ENCODE results near the gene PPFIBP2.

Gene PPFIBP2

GRCh38 chr11:7555052-7555699, 41.4 kb downstream of the PPFIBP2 start:
- CTCF ChIA-PET: interaction anchor here (0.6 to 1.2 kb wide), 4 partner anchors 16 to 127 kb away, joined by 3 to 6 read pairs (median 3); no protein-coding TSS in a partner anchor
- Histone ChIP-seq H3K27ac (ENCODE audit: extremely low read depth, low read depth, low read length) (no peak overlapping the region), H3K4me1 (ENCODE audit: control insufficient read depth, insufficient read depth, low read length) (no peaks in the 10 kb centered on the region), H3K9me3 (ENCODE audit: control insufficient read depth, insufficient read depth, low read depth, low read length) (no peaks in the 10 kb centered on the region), H3K4me3 (ENCODE audit: low read depth, low read length) (no peak overlapping the region), H3K36me3 (ENCODE audit: control insufficient read depth in 2 of 2, insufficient read depth in 1 of 2, low read length in 2 of 2) (no peaks in the 10 kb centered on the region)
- TF ChIP-seq ZNF791 (tag by site-specific recombination; IDR thresholded peaks at IDR 0.05) (no peak), ZBTB7A (tag by site-specific recombination; IDR thresholded peaks at IDR 0.05; ENCODE audit: low read depth) (no peak), ZNF600 (tag by site-specific recombination; IDR thresholded peaks at IDR 0.05) (no peak)
- POLR2A ChIA-PET: no interaction called here

GRCh38 chr11:7558046-7558445, 44.2 kb downstream of the PPFIBP2 start:
- TF ChIP-seq ZNF221 (tag by site-specific recombination; IDR thresholded peaks at IDR 0.05; ENCODE audit: borderline replicate concordance) (no peak), RBAK (tag by site-specific recombination; IDR thresholded peaks at IDR 0.05) (no peak), ZNF341 (tag by site-specific recombination; IDR thresholded peaks at IDR 0.05; ENCODE audit: low read depth) (no peak), ZNF266 (tag by site-specific recombination; IDR thresholded peaks at IDR 0.05; ENCODE audit: low read depth) (no peak)
- H3K4me3 ChIP-seq (ENCODE audit: low read depth, low read length): no peak overlapping the region
- H3K27ac ChIP-seq (ENCODE audit: extremely low read depth, low read depth, low read length): no peak overlapping the region
- H3K9me3 ChIP-seq (ENCODE audit: control insufficient read depth, insufficient read depth, low read depth, low read length): no peaks in the 10 kb centered on the region
- ChIA-PET CTCF (interaction anchor here (0.6 to 1.7 kb wide), 3 partner anchors 11 to 176 kb away, joined by 3 to 4 read pairs (median 3); no protein-coding TSS in a partner anchor), POLR2A (no interaction called here)
- H3K36me3 ChIP-seq (ENCODE audit: control insufficient read depth in 2 of 2, insufficient read depth in 1 of 2, low read length in 2 of 2): no peaks in the 10 kb centered on the region
- no peaks in the 10 kb centered on the region for H3K4me1 ChIP-seq (ENCODE audit: control insufficient read depth, insufficient read depth, low read length)

GRCh38 chr11:7559398-7560283, 45.8 kb downstream of the PPFIBP2 start:
- Histone ChIP-seq H3K36me3 (ENCODE audit: control insufficient read depth in 2 of 2, insufficient read depth in 1 of 2, low read length in 2 of 2) (no peaks in the 10 kb centered on the region), H3K4me1 (ENCODE audit: control insufficient read depth, insufficient read depth, low read length) (no peaks in the 10 kb centered on the region), H3K9me3 (ENCODE audit: control insufficient read depth, insufficient read depth, low read depth, low read length) (no peaks in the 10 kb centered on the region), H3K4me3 (ENCODE audit: low read depth, low read length) (no peak overlapping the region), H3K27ac (ENCODE audit: extremely low read depth, low read depth, low read length) (no peak overlapping the region)
- TF ChIP-seq GLIS1 (tag by site-specific recombination; IDR thresholded peaks at IDR 0.05): peak; percentile 80
- no peak for TF ChIP-seq CTCF (tag by site-specific recombination; IDR thresholded peaks at IDR 0.05)
- CTCF ChIA-PET: interaction anchor here (0.7 to 3.4 kb wide), 7 partner anchors 10 to 1648 kb away, joined by 3 to 23 read pairs (median 3); no protein-coding TSS in a partner anchor
- POLR2A ChIA-PET: no interaction called here

- Histone ChIP-seq H3K36me3 (ENCODE audit: control insufficient read depth in 2 of 2, insufficient read depth in 1 of 2, low read length in 2 of 2) (no peaks in the 10 kb centered on the region), H3K9me3 (ENCODE audit: control insufficient read depth, insufficient read depth, low read depth, low read length) (no peaks in the 10 kb centered on the region), H3K27ac (ENCODE audit: extremely low read depth, low read depth, low read length) (no peak overlapping the region), H3K4me1 (ENCODE audit: control insufficient read depth, insufficient read depth, low read length) (no peaks in the 10 kb centered on the region), H3K4me3 (ENCODE audit: low read depth, low read length) (no peak overlapping the region)
- ChIA-PET POLR2A (no interaction called here), CTCF (interaction anchor here (0.8 to 3.4 kb wide), 3 partner anchors 10 to 145 kb away, joined by 5 to 23 read pairs (median 9); no protein-coding TSS in a partner anchor)
- TF ChIP-seq ZFP37 (tag by site-specific recombination; IDR thresholded peaks at IDR 0.05): no peak
- TF ChIP-seq REST (tag by site-specific recombination; IDR thresholded peaks at IDR 0.05): no peak
- no peak for TF ChIP-seq ZNF10 (tag by site-specific recombination; IDR thresholded peaks at IDR 0.05)
- TF ChIP-seq GFI1B (tag by site-specific recombination; IDR thresholded peaks at IDR 0.05): no peak
- TF ChIP-seq ZNF48 (tag by site-specific recombination; IDR thresholded peaks at IDR 0.05): no peak
- no peak for TF ChIP-seq ZNF837 (tag by site-specific recombination; IDR thresholded peaks at IDR 0.05)
- TF ChIP-seq ZNF654 (tag by site-specific recombination; IDR thresholded peaks at IDR 0.05; ENCODE audit: low read depth): no peak
- no peak for TF ChIP-seq ZNF302 (tag by site-specific recombination; IDR thresholded peaks at IDR 0.05; ENCODE audit: low read depth)
These were observed 47.8 kb downstream of the PPFIBP2 start for GRCh38 chr11:7561562-7561961.

All from HEK293 (cell line).